Esophagus squamous epithelium (tissue), 5 donors: ENCODE results near the gene ASB5. TPM values are rescaled to one million over a fixed set of nuclear protein-coding genes. Genes with fewer than 3 reads are reported as not detected.

ENCODE experiments used
- DNase-seq: peaks from one replicate; lab custom pipeline; 2025; lab: John Stamatoyannopoulos, UW
- H3K27ac ChIP-seq, 4 donors: fragments of 200-600 bp; sonication (generic); one replicate each; pipeline ENCODE4 v1.5.1; 2016 to 2019; ENCODE audit warnings: mild to moderate bottlenecking in 1 of 4
- H3K27me3 ChIP-seq, 4 donors: fragments of 200-600 bp; sonication (generic); 1 replicate in 3 of 4; 2 replicates in 1 of 4; pipeline versions ENCODE4 v1.5.1 to v1.6.0; 2017 to 2021; ENCODE audit warnings: antibody characterized with exemption in 1 of 4
- H3K36me3 ChIP-seq, 3 donors: fragments of 200-600 bp; sonication (generic); one replicate each; pipeline ENCODE4 v1.5.1; 2016 to 2019
- H3K4me1 ChIP-seq, 3 donors: fragments of 200-600 bp; sonication (generic); one replicate each; pipeline ENCODE4 v1.5.1; 2017 to 2019
- H3K4me3 ChIP-seq, 4 donors: fragments of 200-600 bp; sonication (generic); 1 replicate in 3 of 4; 2 replicates in 1 of 4; pipeline ENCODE4 v1.5.1; 2016 to 2019; ENCODE audit warnings: mild to moderate bottlenecking in 2 of 4, moderate library complexity in 1 of 4
- H3K9me3 ChIP-seq, 3 donors: fragments of 200-600 bp; sonication (generic); one replicate each; pipeline ENCODE4 v1.5.1; 2016 to 2019
- CTCF ChIP-seq, 6 experiments: fragments of 450-650 bp in 4 of 6; fragments of 200-600 bp in 2 of 6; sonication (generic) in 2 of 6; IDR thresholded peaks; one replicate each; pipeline ENCODE4 v1.5.1; 2016 to 2019; ENCODE audit warnings: antibody characterized with exemption in 6 of 6, mild to moderate bottlenecking in 4 of 6, moderate library complexity in 4 of 6
- POLR2A ChIP-seq, 4 donors: fragments of 450-650 bp; IDR thresholded peaks; one replicate each; pipeline ENCODE4 v1.6.1; 2017; ENCODE audit warnings: antibody characterized with exemption in 4 of 4, mild to moderate bottlenecking in 4 of 4, moderate library complexity in 3 of 4
- WGBS, 2 donors: methylation state at CpG; one replicate each; pipeline ENCODE4 v1.1.5; 2018; 5-methylcytosine and 5-hydroxymethylcytosine counted together
- intact Hi-C: fragments of 100-400 bp; cut with DNase I; formaldehyde crosslinking; loops from one replicate; pipeline ENCODE4 v1.15.0; 2022
- total RNA-seq, 4 donors: library from RNA; depleted of rRNA; stranded (reverse); fragments of >200 nt; gene quantifications; one replicate each; pipeline ENCODE4 v1.1.0, GENCODE V29; 2016
- donor health status: DM: yes; HTN: yes; CAD: no.

ASB5 gene
- total RNA-seq, 4 donors from 2014 or later: 0.13 to 4.0 (median 0.24) TPM

- no peaks in the 10 kb centered on the region for H3K36me3 ChIP-seq
- DNase-seq: no peak
- 42 to 50% methylated on average over 1 of the region's 1 CpG for WGBS, 2 donors
- no peak for TF ChIP-seq POLR2A (IDR thresholded peaks at IDR 0.05)
- TF ChIP-seq CTCF (IDR thresholded peaks at IDR 0.05): no peak
- H3K9me3 ChIP-seq: no peaks in the 10 kb centered on the region
- no peak overlapping the region for H3K4me3 ChIP-seq
- no peaks in the 10 kb centered on the region for H3K27me3 ChIP-seq
- H3K4me1 ChIP-seq: no peaks in the 10 kb centered on the region
- intact Hi-C loops: no loop called here
- no peak overlapping the region for H3K27ac ChIP-seq
Observed at GRCh38 chr4:176185051-176185450, 84.0 kb downstream of the ASB5 start.

Other genes with a start within 250 kb of the ASB5 start
- 1 to 10 TPM in 2 of 4 donors, under 1 TPM in 1, not detected in 1; 0.11 to 2.4 (median 1.3) TPM for gene WDR17, start 203.4 kb downstream of the ASB5 start, total RNA-seq
- gene SPATA4, start 73.6 kb downstream of the ASB5 start, total RNA-seq: not detected
- gene SPCS3, start 50.7 kb upstream of the ASB5 start, total RNA-seq: 10 to 100 TPM; 48.7 to 61.8 (median 54.3) TPM